ENCODE data around the gene EEF1AKMT1. TPM values are rescaled to one million over a fixed set of nuclear protein-coding genes. Genes with fewer than 3 reads are reported as not detected.

The EEF1AKMT1 gene
- polyA plus RNA-seq, 1 donor = 11.5 TPM

DNA sequence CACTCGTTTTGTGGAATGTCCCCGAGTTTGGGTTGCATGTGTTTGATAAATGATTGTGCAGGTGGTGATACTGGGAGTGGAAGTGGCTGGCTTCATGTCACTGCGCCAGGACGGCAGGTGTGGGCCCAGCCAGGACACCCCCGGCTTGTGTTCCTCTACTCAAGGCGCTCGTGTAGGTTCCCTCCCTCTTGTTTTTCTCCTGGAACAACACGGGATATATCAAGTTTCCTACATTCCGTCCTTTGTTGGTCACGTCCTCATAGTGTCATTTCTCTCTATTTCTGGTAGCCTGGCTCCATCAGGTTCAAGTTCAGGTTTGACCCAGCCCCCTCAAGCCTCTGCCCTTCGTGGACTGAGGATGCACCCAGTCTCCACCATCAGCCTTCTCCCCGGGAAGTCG, 54.0 kb downstream of the EEF1AKMT1 start:
- no peak for DNase-seq (ENCODE audit: low read depth)

DNA sequence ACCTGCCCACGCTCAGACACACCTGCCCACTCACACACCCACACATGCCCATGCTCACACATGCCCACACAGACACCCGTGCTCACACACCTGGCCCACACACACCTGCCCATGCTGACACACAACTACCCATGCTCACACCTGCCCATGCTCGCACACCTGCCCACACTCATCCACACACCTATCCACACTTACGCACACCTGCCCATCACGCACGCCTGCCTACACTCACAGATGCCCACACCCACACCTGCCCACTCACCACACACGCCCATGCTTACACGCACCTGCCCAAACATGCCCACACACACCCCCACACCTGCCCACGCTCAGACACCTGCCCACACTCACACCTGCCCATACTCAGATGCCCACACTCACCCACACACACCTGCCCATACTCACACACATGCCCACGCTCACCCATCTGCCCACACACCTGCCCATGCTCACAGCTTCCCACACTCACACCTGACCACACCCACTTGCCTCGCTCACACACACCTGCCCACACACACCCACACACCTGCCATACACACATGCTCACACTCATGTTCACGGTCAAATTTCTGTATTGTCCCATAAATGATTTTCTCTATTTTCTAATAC, 54.7 kb downstream of the EEF1AKMT1 start:
- no peak for DNase-seq (ENCODE audit: low read depth)

DNA sequence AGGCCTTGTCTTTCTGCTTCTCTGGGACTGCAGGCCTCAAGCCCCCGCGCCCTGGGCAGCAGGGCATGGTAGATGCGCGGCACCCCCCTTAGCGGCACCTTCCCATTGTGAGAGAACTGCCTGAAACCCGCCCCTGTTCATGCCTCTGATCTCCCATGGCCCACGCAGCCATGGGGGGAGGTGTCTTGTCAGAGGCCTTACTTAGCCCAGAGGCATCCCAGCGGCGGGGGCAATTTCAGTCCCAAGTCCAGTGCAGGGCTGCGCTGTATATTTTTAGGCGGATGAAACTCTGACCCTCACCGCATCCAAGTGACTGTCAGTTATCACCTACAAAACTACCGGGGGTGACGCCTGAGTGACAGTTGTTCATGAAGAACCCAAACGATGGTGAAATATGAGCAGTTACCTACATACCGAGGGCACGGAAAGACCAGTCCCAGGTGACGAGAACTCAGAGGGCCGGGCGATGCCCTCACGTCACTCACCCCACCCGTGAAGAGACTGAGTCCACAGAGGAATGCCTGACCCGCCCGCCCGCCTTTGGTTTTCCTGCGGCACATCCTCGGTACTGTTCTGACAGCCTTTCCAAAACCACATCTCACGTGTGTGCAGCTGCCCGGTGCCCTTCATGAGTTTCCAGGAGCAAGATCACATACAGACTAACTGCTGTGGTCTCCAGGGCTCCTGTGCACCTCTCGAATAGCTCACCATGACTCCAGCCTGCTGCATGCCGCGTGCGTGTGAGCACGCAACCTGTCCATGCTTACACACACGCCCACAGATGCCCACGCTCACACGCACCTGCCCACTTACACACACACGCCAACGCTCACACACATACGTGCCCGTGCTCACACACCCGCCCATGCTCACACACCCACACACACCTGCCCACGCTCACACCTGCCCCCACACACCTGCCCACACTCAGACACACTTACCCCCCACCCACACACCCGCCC, 55.9 kb downstream of the EEF1AKMT1 start:
- no peak for DNase-seq (ENCODE audit: low read depth)

DNA sequence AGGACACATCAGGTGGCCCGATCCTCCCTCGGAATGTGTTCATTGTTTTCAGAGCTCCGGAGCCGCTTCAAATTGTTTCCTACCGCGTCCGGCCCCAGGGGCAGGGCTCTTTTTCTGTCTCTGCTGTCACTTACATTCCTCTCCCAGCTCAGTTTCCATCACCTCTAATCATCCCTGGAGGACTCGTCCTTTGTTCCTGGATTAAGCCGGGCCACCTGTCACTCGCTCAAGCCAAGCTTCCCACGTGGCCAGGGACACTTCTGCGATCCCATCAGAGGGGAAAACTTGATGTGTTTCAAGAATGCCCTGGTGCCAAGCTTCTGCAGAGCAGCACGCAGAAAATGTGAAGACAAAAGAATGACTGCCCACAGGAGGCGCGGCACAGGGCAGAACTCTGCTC, 56.8 kb downstream of the EEF1AKMT1 start:
- DNase-seq (ENCODE audit: low read depth) = no peak

DNA sequence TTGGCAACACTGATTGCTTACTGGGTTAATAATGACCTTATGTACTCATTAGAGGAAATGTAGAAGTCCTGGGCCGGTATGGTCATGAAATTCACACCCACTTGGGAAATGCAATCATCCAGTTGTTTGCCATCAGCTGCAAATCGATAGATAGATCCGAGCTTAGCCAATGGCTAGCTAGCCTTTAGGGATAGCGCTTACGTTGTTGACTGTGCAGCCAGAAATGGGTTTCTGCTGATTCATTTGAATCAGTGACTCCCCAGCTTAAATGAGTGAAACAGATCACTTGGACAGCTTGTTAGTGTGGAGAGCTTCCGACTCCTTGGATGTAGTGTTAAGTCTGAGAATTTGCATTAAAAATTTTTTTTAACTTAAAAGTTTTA, 58.4 kb downstream of the EEF1AKMT1 start:
- no peak for DNase-seq (ENCODE audit: low read depth)

DNA sequence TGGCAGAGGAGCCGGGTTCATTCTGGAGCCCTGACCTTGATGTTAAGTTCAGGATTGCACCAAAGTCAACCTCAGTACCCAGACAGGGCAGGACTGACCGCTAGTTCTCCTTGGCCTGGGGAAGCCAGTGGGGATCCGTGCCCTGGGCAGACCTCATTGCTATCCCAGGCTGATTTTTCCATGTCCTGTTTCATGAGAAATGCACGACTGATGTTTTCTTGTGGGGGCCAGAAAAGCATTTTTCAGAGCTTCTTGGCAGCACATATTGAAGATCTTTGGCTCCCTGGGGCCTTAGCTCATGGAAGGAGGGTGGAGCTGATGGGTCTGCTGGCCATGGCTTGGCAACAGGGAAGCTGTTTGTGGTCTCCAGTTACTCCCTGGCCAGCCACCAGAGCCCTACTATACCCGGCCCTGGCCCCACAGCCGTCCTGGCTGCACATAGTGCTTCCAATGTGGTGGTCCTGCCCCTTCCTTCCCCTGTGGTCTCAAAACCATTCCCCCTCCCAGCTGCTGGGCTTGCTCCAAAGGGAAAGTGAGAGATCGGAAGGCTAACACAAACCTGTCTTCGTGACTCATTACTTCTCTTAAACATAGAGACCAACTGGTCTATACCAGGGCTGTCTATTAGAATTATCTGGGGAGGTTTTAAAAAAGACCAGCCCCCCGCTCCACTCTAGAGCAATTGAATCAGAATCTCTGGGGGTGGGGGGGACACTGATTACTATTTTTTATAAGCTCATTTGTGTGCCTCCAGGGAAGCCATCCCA, 59.0 kb downstream of the EEF1AKMT1 start:
- peak; percentile 78 for DNase-seq (ENCODE audit: low read depth)

DNA sequence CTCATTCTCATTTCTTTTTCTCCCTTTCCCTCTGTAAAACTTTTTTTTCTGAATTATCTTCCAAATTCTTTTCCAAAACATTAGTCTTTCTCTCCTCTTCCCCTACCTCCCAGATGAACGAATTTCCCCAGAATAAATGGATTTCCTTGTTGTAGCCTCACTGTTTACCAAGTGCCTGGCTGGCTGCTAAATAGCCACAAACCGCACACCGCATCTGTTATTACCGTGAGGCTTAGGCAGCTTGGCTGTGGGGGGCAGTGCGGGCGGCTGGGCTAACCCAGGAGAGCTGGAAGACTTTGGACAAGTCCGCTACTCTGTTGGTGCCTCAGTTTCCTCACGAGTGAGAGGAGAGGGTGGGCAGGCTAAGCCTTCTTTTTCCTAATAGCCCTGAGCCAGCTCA, 59.6 kb downstream of the EEF1AKMT1 start:
- DNase-seq (ENCODE audit: low read depth) = no peak

DNA sequence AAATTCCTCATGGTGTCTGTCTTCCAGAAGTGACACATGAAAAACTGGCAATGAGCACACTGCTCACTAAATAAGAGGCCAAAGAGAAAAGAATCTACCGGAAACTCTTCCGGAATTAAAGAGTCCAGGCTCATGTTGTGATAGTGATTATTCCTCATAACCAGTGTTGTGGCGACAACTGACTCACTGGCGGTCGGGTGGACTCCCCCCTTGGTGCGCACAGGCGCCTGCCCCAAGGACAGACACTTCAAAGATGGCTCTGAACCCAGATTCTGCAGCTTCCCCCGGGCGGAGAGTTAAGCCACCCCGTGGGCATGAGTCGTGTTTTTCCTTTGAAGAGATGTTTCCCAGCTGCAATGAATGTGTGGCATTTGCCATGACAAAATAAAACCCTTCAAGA, 60.0 kb downstream of the EEF1AKMT1 start:
- DNase-seq (ENCODE audit: low read depth) = no peak

DNA sequence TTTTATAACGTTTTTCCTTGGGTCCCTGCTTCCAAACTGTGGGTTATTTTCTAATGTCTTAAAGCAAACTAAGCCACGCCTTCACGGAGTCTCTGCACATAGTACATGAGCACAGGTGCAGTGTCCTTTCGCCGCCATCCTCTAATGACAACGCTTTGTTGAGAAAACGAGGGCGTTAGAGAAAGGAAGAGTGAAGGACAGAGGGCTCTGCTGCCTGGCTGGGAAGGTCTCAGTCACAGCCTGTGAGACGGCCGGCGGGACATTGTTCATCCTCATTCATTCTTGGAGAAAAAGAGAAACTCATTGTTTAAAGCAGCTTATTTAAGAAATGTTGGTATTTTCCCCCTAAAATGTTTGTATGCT, 60.8 kb downstream of the EEF1AKMT1 start:
- no peak for DNase-seq (ENCODE audit: low read depth)

DNA sequence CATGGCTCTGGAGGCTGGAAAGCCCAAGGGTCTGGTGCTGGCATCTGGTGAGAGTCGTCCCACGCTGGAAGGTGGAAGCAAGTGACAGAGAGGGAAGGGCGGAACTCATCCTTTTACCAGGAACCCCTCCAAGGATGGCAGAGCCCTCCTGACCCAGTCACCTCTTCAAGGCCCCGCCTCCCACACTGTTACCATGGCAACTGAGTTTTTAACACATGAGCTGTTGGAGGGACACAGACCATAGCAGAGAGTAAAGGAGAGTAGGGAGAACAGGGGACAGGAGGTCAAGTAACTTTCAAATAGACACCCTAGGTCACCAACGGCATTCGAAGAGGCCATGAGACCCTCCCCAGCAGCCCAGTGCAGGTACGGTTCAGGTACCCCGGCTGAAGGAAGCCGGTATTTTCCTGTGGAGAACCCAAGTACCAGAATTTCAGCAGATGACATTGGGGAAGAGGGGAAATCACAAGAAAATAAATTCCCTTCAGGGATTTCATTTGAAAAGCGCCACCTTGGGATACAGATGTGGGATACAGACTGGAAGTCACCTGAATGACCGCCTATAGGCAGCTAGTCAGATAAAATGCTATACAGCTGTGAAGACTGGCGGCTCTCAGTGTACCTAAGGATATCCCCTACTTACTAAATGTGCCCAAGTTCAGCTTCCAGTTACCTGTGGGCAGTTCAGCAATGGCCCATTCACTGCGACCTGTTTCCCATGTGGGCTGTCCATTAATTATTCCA, 62.3 kb downstream of the EEF1AKMT1 start:
- no peak for DNase-seq (ENCODE audit: low read depth)

DNA sequence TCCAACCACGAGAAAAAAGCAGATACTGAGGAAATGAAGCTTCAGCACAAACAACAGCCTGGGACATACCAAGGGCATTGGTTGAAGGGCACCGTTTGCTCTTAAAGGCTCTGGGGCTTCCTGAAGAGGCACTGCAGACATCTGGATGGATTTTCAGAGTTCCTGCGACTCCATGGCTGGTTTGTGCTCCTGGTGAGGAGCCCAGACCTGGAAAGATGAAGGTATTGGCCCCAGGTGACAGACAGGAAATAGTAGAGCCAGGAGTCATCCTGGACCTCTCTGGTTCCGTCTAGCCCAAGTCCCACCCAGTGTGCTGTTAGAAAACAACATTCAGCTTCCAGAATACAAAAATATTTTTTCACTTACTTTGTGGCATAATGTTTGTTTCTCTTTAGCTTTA, 64.0 kb downstream of the EEF1AKMT1 start:
- no peak for DNase-seq (ENCODE audit: low read depth)

DNA sequence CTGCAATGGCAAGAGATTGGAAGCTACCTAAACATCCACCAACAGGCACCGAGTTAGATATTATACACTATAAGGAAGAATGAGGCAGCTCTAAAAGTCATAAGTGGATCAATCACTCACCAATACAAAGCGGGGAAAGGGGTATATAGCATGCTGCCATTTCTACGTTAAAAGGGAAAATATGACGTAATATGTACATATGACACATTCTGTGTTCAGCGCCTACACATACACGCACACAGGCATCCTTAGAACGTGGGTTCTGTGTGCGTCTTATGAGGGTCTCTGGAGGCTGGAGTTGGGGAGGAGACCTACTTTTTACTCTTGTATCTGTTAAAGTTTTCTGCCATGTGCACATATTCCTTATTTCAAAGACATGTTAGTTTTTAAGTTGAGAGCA, 64.4 kb downstream of the EEF1AKMT1 start:
- no peak for DNase-seq (ENCODE audit: low read depth)

DNA sequence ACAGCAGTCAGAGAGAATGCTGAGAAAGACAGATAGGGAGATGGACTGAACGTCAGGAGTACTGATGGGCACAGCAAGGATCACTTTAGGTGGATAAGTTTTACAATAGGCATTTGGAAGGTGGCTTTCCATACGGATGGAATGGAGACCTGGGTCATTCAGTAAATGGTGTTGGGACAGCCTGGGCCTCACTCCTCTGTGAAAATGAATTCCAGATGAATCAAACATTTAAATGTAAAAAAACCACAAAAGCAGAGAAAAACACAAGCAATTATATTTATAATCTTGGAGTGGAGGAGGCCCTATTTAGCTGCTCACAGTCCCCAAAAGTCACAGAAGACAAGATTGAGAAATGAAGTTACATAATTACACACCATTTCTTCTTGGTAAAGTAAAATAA, 65.5 kb downstream of the EEF1AKMT1 start:
- no peak for DNase-seq (ENCODE audit: low read depth)

DNA sequence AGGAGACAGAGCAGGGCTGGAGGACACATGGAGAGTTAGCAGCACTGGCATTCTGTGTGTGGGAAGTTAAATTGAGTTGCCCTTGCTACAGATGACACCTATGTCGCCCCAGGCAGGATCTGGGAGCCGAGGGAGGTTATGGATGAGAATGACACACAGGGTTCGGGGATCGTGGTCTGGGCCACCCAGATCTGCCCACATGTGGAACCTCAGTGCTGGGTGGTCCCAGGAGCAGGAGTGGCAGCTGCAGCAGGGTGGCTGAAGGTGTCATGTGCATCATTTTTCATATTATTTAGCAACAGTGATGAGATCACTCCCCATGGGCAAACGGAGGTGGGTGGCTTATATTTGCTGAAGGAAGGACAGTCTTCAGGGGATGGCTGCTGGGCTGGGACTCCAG, 67.1 kb downstream of the EEF1AKMT1 start:
- DNase-seq (ENCODE audit: low read depth) = no peak

DNA sequence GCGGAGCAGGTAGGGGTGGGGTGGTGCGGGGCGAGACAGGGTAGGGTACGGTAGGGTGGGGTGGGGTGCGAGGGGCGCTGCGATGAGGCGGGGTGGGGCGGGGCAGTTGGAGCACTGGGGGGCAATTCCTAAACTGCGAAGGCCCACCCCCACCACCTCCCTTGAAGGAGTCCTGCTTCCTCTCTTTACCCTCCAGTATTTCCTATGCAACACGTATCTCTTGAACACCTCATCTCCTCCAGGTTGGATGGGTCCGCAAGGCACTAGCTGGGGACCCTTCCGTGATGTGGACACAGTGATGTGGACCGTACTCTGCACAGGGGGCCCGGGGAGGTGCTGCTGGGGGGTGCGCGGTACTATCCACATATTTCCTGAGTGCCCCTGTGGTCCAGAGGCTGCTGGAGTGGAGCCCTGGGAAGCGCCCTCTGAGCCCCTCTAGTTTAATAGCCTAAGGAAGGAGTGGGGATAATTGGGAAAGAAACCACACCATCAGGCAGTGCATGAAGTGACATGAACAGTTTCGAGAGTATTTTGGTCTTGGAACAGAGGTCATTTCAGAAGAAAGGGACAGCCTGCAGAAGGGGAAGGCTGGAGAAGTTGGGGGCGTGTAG, 69.2 kb downstream of the EEF1AKMT1 start:
- DNase-seq (ENCODE audit: low read depth) = no peak

DNA sequence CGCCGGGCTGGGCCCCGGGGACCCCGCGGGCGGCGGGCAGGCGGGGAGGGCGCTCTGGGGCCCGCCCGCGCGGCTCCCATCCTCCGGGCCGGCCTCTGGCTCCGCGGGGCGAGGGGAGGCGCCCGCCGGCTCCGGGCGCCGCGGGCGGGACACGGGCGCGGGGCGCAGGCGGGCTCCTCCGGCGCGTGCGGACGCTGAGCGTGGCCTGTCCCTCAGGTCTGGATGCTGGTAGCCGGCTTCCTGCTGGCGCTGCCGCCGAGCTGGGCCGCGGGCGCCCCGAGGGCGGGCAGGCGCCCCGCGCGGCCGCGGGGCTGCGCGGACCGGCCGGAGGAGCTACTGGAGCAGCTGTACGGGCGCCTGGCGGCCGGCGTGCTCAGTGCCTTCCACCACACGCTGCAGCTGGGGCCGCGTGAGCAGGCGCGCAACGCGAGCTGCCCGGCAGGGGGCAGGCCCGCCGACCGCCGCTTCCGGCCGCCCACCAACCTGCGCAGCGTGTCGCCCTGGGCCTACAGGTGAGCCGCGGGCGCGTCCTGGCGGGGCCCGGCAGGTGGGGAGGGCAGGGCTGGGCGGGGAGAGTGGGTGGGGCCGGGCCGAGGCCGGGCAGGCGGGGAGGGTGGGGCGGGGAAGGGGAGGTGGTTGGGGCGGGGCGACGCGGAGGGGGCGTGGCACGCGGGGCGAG, 69.8 kb downstream of the EEF1AKMT1 start:
- DNase-seq (ENCODE audit: low read depth) = no peak

DNA sequence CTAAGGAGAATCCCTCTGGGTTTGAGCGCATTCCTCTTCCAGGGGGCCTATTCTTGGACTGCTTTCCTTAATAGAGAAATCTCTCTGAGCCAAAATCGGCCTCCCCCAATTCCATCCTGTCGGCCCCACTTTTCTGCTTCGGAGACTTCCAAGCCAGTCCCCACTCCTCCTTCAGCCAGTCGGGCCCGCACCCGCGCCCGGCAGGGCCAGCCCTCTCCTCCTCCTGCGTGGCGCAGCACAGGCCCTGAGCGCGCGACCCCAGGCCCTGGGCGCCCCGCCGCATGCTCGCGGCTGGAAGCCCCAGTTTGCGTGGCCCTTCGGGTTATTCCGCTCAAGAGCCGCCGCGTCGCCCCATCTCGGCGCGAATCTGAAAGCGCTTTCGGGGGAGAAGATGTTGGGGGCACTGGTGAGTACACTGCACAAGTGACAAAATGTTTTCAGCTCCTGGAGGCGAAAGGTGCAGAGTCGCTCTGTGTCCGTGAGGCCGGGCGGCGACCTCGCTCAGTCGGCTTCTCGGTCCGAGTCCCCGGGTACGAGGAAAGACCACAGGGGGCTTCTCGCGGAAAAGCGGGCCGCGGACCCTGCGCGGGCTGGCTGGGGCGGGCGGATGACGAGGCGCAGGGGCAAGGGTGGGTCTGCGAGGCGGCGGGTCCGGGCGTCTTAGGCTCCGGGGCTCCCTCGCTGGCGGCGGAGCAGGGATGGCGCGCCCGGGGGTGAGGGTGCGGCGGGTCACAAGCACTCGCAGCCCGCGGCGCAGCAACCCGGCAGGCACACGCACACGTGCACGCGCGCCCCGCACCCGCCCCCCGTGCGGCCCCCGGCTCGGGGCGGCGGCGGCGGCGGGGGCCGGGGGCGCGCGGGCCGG, 70.6 kb downstream of the EEF1AKMT1 start, which contains the start of gene IL17D:
Gene IL17D, plus strand, starts transcription at position 785 of the 865 bp plus-strand sequence. CDS start 303 bp downstream, outside the sequence.
- DNase-seq (ENCODE audit: low read depth) = no peak

DNA sequence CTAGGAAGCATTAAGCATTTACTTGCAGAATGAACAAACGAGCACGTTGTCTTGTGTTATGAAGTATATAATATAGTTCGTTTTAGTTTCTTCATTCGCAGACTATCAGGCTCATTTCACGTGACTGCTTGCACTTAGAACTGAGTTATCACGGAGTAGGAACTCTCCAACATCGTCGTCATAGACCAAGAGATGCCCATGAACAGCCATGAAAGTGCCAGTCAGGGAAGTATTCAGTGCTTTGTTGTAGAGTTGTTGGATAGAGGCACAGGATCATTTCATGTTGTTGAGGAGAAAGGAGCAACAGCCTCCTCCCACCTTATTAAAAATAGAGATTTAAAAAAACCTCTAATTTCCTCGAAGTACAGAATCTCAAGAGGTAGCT, 71.2 kb downstream of the EEF1AKMT1 start:
- DNase-seq (ENCODE audit: low read depth) = no peak

DNA sequence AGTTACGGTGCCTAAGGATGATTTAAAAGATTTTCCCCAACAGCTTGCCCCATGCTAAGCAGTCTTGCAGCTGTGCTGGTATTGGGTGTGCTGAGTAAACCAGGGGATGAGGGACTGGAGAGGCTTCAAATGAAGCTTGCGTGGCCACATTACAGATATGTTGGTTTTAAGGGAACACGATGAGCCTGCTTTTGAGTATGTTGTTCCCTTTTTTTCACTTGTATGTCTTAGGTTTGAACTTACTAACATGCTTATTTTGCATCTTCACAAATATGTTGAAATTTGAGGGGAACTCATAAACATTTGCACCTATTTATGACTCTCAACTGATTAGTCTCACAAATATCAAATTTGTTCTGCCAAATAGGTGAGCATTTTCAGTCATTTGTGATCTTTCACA, 72.3 kb downstream of the EEF1AKMT1 start:
- no peak for DNase-seq (ENCODE audit: low read depth)

DNA sequence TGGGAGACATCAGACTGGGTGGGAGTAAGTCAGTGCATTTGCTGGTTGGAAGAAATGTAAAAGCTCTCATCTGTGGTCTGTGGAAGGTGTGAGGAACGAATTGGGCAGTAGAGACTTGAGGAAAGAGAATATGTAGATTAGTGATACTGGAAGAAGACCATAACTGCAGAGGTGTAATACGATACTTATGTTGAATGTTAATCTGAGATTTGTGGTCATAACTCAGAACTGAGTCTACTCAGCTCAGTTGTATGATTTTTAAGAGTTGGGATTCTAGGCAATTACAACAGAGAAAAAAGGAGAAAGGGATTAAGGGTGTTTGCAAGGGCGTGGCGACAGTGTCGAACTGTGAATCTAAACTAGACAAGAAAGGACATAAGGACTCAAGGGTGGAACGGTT, 73.5 kb downstream of the EEF1AKMT1 start:
- DNase-seq (ENCODE audit: low read depth) = no peak
